22Rv1 (cell line): ENCODE measurements around the gene PTPRC.

Experiments
- H3K27ac ChIP-seq: fragments of 450-650 bp; 2 replicates; pipeline ENCODE4 v1.5.1; 2017
- ZFX ChIP-seq: fragments of 450-650 bp; IDR thresholded peaks from 2 replicates; pipeline ENCODE4 v1.6.1; 2017; ENCODE audit warnings: antibody characterized with exemption, borderline replicate concordance
- TF ChIP-seq, protein P1 (sequence below): fragments of 450-650 bp; IDR thresholded peaks from 2 replicates; pipeline ENCODE4 v1.5.1; 2017; ENCODE audit warnings: mild to moderate bottlenecking

Gene PTPRC

DNA sequence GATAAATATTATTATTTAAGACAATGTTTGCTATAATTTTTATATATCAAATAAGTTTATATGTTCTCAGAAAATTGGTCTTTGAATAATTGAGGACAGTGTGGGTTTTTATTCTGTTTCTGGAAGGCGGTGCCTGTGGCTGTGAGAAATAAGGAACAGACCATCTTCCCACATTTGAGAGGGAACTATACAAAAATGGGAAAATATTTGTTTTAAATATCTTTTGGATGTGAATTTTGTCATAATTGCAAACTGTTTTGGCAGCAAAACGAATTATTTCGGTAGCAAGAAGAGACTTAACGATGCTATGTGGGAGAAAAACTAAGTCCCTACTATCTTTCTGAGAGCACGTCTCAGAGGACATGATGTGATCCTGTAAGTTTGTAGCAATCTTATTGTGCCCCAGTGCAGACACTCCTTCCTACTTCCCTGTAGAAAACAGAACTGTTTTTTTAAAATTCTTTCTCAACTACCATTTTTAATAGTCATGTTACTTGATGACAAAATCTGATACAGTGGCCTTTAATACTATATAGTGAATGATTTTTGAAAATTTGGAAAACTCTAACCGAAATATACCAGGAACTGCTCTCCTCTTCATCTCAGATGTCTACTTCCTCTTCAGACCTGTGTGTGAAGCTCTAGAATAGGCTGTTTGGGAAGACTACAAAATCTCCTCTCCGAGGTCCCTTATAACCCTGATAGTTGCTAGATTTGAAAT, 25.4 kb downstream of the PTPRC start:
- TF ChIP-seq ZFX: no peak
- TF ChIP-seq, protein P1, sequence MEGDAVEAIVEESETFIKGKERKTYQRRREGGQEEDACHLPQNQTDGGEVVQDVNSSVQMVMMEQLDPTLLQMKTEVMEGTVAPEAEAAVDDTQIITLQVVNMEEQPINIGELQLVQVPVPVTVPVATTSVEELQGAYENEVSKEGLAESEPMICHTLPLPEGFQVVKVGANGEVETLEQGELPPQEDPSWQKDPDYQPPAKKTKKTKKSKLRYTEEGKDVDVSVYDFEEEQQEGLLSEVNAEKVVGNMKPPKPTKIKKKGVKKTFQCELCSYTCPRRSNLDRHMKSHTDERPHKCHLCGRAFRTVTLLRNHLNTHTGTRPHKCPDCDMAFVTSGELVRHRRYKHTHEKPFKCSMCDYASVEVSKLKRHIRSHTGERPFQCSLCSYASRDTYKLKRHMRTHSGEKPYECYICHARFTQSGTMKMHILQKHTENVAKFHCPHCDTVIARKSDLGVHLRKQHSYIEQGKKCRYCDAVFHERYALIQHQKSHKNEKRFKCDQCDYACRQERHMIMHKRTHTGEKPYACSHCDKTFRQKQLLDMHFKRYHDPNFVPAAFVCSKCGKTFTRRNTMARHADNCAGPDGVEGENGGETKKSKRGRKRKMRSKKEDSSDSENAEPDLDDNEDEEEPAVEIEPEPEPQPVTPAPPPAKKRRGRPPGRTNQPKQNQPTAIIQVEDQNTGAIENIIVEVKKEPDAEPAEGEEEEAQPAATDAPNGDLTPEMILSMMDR: no peak
- no peak overlapping the region for H3K27ac ChIP-seq

DNA sequence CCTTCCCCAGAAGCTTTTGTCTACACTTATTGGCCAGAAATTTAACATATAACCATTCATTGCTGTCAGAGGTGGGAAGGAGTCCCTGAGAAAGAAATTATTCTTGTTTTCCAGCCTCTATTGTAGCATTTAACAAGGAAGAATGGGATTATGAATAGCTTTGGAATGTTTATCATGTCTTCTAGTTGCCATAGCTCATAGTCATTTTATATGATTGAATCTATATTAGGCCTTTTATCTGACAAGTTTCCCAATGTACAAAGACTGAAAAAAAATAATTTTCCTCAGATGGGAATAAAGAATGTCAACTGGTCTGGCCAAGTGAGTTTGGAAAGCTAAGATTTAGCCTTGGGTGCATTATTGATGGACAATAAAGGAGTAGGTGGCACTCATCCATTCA, 28.3 kb downstream of the PTPRC start:
- no peak overlapping the region for H3K27ac ChIP-seq
- TF ChIP-seq, protein P1: no peak
- no peak for TF ChIP-seq ZFX

DNA sequence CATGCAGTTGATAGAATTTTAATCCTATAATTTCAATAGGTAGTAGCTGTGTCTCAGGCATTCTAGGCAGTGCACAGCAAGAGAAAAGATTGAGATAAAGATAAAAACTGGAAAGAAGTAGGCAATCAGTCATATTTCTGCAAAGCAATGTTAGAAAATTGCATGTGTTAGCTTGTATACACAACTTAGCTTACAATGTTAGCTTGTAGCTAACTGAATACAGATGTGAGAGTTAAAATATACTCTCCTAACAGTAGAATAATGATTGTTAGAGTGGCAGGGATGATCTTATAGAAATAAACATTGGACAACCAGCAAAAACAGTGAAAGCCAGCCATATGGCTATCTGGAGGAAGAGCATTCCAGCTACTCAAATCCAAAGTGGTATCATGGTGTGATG, 29.0 kb downstream of the PTPRC start:
- TF ChIP-seq, protein P1: no peak
- TF ChIP-seq ZFX: no peak
- no peak overlapping the region for H3K27ac ChIP-seq

DNA sequence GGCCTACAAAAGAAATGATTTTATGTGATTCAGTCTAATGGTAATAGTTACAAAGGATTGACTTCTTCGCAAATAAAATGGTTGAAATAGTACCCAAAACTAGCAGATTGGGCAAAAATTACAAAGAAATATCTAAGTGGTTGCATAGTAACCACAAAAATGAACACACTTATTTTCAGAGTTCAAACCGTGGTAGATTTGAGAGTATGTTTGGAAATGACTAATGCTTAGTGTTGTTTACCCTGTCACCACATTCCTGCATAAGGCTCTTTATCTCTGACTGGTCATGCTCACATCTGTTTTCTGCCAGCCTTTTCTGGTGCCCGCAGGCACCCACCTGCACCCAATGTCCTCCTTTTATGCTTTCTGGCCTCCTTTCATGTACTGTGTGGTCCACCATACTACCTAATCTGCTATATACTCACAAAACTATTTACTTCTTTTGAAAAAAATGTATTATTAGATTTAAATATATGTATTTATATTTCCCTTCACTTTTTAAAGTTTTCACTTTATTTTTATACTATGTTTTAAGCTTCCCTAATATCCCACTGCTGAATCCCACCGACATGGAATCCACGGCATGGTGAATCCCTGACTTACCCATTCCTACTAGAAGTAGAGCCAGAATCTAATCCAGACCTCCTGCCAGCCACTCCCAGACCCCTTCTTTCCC, 30.3 kb downstream of the PTPRC start:
- no peak for TF ChIP-seq ZFX
- TF ChIP-seq, protein P1: no peak
- H3K27ac ChIP-seq: no peak overlapping the region

DNA sequence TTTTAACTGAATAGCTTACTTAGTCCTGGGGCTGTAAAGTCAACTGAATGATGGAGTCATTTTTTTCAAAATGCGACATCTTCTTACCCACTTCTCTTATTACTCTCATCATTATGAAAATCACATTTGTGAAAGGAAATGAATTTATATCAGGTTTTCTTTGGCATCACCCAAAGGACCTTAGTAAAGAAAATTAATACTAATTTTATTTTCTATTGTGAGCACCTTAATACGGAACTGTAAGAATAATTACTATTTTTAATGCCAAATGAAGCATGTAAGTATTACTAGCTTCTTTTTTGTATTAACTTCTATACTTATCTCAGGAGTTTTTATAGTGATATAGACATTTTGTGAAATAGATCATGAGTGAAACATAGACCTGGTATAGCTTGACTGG, 30.9 kb downstream of the PTPRC start:
- no peak overlapping the region for H3K27ac ChIP-seq
- no peak for TF ChIP-seq ZFX
- TF ChIP-seq, protein P1: no peak

DNA sequence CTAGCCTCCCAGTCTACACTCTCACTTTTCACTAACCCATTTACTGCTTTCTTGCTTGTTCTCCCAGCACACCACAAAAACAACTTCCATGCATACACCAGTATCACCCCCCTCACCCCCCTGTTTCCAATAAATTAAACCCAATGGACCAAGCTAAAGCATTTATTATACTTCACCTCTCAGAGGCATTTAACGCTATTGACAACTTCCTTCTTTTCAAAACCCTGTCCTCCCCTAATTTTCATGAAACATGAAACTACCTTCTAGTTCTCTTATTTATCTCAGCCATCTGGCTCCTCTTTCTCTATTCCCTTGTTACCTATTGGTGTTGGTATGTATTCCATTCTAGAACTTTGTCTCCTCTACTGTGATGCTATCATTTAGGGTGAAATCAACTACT, 32.3 kb downstream of the PTPRC start:
- TF ChIP-seq ZFX: no peak
- TF ChIP-seq, protein P1: no peak
- H3K27ac ChIP-seq: no peak overlapping the region

DNA sequence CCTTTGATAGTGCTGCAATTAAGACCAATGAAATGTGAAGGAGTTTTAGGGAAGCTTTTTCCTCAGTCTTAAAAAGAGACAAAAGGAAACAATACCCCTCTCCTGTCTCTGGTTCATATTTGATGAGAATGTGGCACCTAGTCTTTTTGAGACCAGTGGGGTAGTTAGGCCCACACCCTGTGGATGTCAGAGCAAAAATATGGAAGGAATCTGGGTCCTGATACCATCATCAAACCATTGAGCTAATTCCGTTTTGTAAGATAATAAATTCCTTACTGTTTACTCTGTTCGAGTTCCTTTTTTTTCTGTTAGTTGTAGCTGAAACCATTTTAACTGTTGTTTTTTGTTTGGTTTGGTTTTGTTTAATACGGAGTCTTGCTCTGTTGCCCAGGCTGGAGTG, 33.3 kb downstream of the PTPRC start:
- no peak overlapping the region for H3K27ac ChIP-seq
- TF ChIP-seq, protein P1: no peak
- no peak for TF ChIP-seq ZFX
